Activated CD8-positive, alpha-beta memory T cell treated with anti-CD3 and anti-CD28 coated beads, Interleukin-2, amount 50 U/mL, for 48 hours (primary cell): ENCODE data around the gene NMRK2.
"Not testable (repeated sequence)": the region's sequence is repeated elsewhere in the genome, so short reads cannot be mapped to it uniquely, and the experiment has no call there.

Experiments
- DNase-seq: peaks from one replicate; pipeline ENCODE4 v3.0.0-alpha.2; 2020

The NMRK2 gene

DNA sequence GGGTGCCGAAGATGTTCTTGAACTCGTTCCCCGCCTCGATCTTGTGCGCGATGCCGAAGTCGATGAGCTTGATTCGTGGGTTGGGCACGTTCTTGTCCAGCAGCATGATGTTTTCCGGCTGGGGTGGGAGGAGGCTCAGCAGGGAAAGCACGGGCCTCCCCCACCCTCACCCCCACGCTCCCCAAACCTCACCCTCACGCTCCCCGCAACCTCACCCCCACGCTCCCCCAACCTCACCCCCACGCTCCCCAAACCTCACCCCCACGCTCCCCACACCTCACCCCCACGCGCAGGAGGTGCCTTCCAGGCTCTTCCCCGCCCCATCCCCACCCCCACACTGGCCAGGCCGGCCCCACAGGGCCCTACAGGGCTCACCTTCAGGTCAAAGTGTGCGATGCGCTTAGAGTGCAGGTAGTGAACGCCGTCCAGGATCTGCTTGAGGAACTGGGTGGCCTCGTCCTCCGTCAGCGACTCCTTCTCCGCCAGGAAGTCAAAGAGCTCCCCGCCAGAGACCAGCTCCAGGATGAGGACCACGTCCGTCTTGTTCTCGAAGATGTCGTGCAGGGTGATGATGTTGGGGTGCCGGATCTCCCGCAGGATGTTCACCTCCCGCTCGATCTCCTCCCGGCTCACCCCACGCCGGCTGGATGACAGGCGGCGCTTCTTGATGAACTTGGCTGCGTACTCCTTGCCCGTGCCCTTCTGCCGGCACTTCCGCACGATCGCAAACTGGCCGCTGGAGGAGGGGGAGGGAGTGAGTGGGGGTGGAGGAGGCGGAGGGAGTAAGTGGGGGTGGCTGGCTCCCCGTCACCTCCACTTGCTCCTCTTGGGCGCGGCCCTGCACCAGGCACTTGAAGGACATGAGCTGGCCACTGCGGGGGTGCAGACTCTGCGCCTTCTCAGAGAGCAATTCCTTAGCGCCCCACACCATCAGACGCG is 31.7 kb downstream of the NMRK2 start:
- no peak for DNase-seq

DNA sequence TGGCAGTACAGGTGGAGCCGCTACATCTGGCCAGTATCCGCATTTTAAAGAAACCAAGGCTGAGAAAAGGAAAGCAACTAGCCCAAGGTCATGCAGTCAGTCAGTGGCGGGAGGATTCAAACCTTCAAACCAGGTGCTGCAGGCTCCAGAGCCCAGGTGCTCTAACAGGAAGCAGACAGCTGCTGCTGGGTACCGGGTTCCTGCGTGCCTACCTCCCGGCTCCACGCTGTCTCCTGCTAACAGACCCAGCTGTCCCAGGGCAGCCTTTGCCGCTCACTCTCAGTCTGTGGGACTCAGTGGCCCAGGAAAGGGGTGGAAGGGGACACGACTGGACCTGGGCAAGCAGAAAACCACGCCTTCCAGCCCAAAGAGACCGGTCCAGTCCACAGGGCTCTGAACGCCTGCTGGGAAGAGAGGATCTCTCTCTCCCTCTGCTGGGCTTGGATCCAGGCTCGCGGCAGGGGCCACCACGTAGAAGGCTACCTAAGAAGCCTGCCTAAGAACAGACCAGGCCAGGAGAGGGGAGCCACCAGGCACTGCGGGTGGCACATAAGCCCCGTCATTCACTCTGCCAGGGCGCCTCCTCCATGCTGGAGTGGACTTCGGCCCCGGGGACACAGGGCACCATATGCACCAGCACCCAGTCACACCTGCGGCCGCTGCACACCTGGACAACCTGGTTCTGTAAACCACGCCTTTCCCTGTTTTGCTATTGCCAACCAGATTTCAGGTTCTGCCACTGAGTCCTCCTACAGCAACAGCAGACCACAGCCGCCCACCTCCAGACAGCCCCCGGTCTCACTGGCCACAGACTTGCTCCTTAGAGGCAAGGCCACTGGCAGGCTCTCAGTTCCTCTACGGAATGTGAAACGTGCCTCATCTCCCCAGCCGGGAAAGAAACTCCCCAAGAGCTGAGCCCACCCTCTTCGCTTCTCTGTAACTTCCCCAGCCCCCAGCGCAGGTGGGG is 33.5 kb downstream of the NMRK2 start:
- no peak for DNase-seq

DNA sequence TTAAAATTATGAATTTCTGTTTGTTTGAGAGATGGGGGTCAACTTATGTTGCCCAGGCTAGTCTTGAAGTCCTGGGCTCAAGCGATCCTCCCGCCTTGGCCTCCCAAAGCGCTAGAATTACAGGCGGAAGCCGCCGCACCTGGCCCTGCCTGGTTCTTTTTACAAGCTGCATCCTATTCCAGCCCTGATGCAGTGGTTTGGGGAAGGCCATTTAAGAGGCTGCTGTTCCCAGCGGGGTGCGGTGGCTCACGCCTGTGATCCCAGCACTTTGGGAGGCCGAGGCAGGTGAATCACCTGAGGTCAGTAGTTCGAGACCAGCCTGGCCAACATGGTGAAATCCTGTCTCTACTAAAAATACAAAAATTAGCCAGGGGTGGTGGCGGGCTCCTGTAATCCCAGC is 35.1 kb downstream of the NMRK2 start:
- DNase-seq: not testable (repeated sequence)

DNA sequence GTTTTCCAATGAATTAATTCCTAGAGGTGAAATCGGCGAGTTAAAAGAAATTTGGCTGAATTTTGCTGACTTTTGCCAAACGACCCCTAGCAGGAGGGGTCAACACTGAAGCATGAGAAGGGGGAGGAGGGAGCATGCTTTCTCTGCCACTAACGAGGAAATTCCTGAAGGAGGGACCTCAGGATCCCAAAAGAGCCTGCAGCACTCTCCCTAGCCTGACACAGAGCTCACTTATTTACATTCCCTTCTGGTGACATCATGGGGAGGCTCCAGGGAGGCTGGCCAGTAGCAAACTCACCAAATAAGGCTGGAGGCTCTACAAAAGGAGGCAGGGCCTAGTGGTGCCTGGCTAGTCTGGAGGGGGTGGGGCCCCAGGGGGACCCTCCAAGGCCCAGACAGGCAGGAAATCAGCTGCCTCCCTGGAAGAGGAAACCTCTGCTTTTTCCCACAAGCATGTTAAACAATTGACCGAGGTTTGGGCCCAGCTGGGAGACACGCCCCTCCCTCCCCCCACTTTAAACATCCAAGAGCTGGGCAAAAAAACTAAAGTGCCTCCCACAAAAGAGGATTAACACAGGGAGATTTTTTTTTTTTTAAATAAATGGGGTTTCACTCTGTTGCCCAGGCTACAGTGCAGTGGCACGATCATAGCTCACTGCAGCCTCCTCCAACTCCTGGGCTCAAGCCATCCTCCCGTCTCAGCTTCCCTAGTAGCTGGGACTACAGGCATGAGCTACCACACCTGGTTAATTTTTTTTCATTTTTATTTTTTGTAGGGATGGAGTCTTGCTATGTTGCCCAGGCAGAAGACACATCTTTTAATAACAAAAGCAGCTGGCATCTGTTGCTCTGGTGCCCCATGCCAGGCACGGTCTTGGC is 35.9 kb downstream of the NMRK2 start:
- no peak for DNase-seq

DNA sequence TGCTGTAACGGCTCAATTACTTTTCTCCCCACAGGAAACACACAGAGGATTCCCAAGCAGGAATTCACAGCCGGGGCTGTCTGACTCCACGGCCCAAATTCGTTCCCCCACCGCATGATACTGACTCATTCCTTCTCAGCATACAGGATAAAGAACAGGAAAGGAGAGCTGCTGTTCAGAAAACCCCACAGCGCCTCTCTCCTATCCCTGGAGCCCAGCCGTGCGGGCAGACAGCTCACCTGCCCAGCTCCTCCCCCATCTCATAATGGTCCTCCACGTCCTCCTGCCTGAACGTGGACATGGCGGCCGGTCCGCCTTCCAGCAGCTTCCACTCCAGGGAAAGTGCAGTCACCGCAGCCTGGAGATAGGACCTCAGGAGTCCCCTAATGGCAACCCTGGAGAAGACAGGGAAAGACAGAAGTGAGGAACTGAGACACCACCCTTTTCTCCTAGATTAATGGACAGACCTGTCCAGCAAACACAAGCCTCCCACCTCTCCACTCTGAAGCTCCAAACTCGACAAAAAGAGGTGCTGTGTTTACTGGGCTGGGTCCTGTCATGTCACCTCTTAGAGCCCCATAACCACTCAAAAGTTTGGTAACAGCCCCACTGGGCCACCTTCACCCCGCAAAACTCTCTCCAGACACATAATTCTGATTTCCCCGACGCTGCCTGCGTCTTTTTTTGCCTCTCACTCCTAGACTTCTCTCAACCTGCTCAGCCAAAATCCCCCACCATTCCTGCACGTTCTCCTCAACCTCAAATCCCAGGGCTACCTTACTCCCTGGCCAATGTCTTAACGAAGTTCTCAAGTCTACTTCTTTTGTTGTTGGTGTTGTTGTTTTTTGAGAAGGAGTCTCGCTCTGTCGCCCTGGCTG is 36.8 kb downstream of the NMRK2 start:
- no peak for DNase-seq

DNA sequence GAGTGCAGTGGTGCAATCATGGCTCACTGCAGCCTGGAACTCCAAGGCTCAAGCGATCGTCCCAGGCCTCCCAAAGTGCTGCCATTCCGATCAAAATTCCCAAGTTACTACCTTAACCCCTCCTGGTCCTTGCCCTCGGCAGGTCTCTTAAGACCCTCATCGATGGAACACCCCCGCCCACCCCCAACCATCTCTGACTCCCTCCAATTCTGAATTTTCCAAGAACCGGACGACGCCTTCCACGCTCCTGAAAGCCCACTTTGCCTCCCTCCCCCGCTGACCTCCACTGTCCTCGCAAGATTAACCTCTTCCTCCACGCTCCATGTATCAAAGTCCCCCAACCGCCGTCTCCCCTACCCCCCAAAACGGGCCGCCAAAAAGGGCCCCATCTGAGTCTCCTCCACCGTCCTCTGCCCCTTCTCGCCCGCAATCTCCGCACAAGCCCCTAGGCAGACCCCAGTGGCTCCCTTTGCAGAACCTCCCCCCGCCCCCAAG is 37.5 kb downstream of the NMRK2 start:
- peak; percentile 60 for DNase-seq

DNA sequence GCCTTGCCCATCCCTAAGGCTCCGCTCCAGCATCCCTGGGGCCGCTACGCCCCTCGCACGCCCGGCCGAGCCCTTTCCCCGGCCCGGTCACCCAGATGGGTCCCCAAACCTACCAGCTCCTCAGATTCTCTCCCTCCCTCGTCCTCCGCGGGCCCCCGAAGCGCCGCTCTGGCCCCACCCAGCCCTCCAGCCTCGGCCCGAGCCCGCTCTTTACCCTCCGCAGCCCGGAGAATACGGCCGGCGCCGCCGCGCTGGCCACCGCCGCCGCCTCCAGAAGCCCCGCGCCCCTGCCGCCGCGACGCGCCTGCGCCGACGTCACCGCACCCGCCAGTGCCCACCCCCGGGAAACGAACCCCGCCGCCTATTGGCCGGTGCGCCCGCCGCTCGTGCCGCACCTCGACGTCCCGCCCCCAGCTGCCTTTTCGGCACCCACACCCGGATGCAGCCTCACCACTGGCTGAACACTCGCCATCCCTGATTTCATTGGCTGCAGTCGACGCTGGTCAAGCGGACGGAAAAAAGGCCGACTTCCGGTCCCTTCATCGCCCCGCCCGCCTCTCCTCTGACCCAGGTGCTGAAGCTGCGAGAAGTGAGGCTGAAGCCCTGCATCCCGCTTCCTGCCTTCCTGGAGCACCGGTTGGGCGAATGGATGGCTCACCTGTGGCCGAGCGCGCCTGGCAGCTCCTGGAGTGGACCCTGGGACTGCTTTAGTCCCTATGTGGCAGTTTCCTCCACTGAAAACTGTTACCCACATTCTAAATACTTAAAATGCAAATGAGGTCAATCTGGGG is 38.1 kb downstream of the NMRK2 start, which contains the start of gene DAPK3:
DAPK3 (minus strand) TSS at position 292 of the 791 bp plus-strand sequence. CDS start 1,364 bp downstream, outside the sequence.
- peak; percentile 98 for DNase-seq

DNA sequence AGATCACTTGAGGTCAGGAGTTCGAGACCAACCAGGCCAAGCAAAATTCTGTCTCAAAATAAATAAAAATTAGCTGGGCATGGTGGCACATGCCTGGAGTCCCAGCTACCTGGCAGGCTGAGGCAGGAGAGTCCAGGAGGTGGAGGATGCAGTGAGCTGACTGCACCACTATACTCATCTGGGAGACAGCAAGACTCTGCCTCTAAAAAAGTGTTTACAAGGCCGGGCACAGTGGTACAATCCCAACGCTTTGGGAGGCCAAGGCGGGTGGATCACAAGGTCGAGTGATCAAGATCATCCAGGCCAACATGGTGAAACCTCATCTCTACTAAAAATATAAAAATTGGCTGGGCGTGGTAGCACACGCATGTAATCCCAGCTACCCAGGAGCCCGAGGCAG is 42.3 kb downstream of the NMRK2 start:
- DNase-seq: peak; percentile 66

DNA sequence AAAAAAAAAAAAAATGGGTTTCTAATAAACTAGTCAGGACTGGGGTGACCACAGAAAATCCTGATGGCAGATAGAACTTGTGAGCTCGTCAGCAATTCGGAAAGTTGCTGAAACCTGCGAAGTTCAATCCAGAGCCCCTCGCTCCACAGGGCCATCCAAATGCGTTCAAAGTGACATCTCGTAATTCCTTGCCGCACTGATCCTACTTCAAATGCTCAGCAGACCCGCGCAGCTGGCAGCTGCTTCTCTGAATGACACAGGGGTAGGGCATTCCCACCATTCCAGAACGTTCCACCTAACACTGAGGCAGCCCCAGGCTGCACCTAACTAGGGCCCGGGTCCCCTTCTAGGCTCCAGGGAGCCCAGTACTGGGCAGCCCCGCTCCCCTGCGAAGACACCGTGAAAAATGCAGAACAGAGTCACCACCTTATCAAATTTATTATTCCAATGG is 42.8 kb downstream of the NMRK2 start:
- DNase-seq: peak; percentile 66

DNA sequence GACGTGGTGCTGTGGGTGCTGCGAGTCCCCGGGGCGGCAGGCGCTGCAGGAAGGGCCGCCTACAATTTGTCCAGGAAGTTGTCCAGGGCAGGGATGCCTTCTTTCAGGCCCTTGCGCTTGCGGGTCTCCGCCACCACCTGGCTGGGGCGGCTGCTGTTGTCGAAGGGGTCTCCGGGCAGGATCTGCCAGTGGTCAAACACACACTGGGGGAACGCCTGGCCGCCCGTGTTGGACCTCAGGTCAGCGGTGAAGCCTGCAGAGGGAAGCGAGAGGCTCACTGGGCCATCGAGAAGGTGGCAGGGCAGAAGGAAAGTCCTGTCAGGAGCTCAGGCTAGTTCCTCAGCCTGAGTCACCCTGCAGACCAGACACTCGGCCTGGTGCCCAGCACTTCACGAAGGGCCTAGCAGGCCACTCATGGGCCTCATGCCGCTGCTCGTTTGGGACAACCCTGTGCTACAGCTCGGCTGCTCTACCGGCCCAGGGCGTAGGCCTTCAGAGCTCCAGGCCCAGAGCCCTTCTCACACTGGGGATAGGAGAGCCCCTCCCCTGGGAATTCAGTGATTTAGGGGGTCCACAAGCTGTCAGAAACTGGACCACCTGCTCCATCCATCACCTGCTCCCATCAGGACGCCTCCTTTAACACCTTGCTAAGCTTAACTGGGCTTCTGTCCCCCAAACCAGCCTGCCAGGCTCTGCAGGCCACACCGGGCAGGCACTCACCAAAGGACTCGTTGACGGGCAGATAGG is 43.8 kb downstream of the NMRK2 start:
- peak; percentile 75 for DNase-seq

DNA sequence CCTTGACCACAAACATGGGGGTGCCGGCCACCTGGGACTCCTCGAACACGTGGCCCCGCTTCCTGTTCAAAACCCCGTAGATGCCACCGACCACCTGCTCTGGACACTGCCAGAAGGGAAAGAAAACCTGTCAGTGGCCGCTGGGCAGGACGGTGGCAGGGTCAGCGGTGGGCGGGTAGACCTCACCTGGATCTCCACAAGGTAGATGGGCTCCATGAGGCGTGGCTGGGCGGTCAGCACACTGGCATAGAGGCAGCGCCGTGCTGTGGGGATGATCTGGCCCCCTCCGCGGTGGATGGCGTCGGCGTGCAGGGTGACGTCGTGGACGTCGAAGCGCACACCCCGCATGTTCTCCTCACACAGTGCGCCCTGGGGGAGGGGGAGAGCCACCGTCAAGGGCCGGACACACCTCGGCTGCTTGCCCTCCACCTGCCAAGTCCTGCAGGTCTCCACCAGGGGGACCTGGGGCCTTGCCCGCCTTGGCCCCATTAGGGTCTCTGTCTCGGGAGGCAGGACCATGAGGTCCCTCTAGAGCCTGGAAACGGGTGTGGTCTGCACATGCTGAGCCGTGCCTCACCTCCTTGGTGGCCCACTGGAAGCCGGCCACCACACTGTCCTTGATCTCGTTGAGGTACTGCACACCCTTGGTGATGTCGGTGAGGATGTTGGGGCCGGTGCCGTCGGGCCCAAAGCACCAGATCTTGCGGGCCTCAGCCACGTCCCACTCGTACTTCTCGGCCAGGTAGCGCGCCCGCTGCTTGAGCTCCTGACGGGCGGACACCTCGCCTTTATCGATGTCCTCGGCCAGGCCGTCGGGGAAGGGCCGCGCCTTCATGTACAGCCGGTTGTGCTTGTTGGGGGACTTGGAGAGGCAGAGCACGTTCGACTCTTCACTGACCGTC is 44.6 kb downstream of the NMRK2 start:
- peak; percentile 62 for DNase-seq

DNA sequence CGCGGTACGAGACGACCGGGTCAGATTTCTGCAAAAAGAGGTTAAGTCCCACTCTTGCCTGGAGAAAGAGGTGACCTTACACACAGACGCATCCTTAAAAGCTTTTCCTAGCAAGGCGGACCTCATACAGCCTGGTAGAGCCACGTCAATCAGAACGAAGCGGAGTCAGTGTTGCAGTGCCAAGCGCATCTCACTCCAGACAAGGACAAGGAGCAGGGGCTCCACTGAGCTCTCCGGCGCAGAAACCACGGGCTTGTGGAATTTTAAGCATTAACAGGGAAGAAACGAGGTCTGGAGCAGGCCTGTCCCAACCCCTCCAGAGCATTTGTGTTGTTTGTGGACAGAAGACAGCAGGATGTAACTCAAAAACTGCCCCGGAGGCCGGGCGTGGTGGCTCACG is 45.3 kb downstream of the NMRK2 start:
- DNase-seq: no peak

DNA sequence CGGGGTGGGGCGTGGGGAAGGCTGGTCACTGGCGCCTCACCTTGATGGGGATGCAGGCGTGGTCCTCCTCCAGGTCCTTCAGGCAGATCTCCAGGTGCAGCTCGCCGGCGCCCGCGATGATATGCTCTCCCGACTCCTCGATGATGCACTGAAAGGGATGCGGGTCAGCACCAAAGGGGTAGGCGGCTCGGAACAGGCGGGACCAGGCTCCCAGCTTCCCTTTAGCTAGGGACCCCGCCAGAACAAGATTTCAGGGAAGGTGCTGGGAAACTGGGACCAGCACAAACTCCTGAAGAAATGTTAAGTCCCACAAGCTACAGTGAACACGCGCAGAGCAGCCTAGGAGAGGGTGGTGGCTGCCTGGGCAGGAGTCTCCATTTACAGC is 46.4 kb downstream of the NMRK2 start:
- peak; percentile 60 for DNase-seq

DNA sequence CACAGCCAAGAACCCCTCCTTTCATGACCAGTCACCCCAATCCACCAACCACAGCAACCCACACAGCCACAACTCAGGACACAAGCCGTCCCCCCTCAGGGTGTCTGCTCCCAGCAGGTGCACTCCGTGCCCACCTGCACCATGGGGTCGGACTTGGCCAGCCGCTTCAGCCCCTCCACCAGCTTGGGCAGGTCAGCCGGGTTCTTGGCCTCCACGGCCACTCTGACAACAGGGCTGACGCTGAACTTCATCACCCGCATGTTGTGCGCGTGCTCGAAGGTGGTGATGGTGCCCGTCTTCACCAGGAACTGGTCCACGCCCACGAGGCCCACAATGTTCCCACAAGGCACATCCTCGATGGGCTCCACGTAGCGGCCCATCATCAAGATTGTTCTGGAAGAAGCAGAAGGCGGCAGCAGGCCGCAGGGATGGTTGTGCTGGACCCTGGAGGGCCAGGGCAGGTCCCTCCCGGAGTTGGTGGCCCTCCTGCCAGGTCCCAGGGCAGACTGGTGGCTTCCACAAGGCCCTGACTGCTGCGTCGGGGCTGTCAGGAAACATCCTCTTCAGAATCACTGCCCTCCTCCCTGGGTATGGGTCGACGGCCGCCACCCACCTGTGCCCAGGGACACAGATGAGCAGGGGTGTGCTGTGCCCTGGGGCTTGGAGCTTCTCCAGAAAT is 46.9 kb downstream of the NMRK2 start:
- DNase-seq: peak; percentile 67

DNA sequence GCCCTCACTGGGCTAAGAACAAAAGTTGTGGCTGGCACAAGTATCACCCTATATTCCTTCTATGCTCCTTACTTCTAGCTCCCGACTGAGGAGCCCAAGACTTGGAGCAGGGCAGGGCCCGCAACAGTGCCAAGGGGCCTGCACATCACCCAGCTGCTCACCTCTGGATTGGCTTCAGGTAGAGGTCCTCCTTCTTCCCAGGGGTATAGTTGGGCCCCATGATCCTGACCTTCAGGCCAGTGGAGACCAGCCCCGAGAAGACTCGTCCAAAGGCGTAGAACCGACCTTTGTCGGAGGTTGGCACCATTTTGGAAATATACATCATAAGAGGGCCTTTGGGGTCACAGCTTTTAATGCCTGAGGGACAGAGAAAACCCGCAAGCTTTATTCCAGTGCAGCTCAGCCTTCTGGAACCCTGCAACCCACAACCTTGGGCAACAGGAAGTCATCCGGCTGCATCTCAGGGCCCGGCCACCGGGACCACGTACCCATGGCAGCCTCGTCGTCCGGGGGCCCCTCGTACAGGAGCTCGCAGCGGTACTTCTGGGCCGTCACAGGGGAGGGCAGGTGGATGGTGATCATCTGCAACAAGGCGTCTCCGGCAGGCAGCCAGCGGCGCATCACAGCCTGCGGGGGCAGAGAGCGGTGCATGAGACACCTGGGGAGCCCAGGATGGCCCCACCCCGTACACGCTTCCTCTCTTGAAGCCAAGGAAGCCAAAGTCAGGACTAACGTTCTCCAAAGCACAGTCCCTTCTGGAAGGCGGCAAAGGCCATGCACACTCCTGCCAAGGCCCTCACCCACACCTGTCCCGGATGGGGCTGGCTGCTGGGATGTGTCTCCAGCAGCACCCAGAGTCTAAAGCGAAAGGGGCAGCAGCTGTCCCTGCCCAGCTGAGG is 47.7 kb downstream of the NMRK2 start:
- peak; percentile 62 for DNase-seq

DNA sequence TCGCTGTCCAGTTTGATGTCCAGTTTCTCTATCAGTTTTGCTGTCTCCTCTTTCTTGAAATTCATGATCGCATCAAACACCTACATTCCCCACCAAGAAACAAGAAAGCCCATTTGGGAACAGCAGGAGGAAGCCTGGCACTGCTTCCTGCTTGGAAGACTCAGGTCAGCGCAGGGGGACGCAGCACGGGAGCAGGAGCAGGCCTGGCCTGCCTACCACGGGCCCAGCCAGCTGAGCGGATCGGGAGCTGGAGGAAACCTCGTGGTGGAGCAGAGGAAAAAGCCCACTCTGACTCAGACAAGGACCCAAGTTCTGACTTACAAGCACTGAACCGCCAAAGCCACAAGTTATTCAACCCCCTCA is 48.5 kb downstream of the NMRK2 start:
- DNase-seq: no peak
